CD14-positive monocyte (primary cell): ENCODE data around the gene KRTAP21-2. TPM values are rescaled to one million over a fixed set of nuclear protein-coding genes. Genes with fewer than 3 reads are reported as not detected.

Experiments used
- DNase-seq, 3 donors: peaks; one replicate each; pipeline ENCODE4 v3.0.0-alpha.2; 2011 to 2022
- H2AFZ ChIP-seq: 2 replicates; pipeline ENCODE4 v1.6.0; 2012; ENCODE audit warnings: mild to moderate bottlenecking, low read depth, low read length, inconsistent platforms; ENCODE audit not compliant: insufficient read depth, poor library complexity, severe bottlenecking
- H3K27ac ChIP-seq, 2 donors: 1 replicate in 1 of 2; 2 replicates in 1 of 2; pipeline ENCODE4 v1.5.1; 2012 to 2013; ENCODE audit warnings: low read length in 2 of 2, control low read depth in 1 of 2, inconsistent platforms in 1 of 2, low read depth in 1 of 2, mild to moderate bottlenecking in 1 of 2
- H3K27me3 ChIP-seq, 2 donors: one replicate each; pipeline versions ENCODE4 v1.6.0 to v1.6.1; 2011 to 2013; ENCODE audit warnings: low read length in 2 of 2; ENCODE audit not compliant: control insufficient read depth in 2 of 2, insufficient read depth in 2 of 2
- H3K36me3 ChIP-seq, 2 donors: replicated peaks in 1 of 2; 1 replicate in 1 of 2; 2 replicates in 1 of 2; pipeline versions ENCODE4 v1.5.1 to v1.6.1; 2012 to 2013; ENCODE audit warnings: low read length in 2 of 2, control low read depth in 1 of 2, inconsistent platforms in 1 of 2, mild to moderate bottlenecking in 1 of 2; ENCODE audit not compliant: insufficient read depth in 2 of 2, control insufficient read depth in 1 of 2
- H3K4me1 ChIP-seq, 2 donors: 1 replicate in 1 of 2; 2 replicates in 1 of 2; pipeline versions ENCODE4 v1.5.1 to v1.6.1; 2012 to 2013; ENCODE audit warnings: low read length in 2 of 2, control low read depth in 1 of 2, inconsistent platforms in 1 of 2, mild to moderate bottlenecking in 1 of 2, moderate library complexity in 1 of 2; ENCODE audit not compliant: insufficient read depth in 2 of 2, control insufficient read depth in 1 of 2
- H3K4me2 ChIP-seq: replicated peaks from 2 replicates; pipeline ENCODE3; 2012; ENCODE audit warnings: low read length, moderate library complexity, mild to moderate bottlenecking; ENCODE audit not compliant: poor library complexity, severe bottlenecking; ENCODE audit errors: extremely low read depth
- H3K4me3 ChIP-seq, 3 experiments: fragments of 200-600 bp in 1 of 3; sonication (generic) in 1 of 3; replicated peaks in 1 of 3; 1 replicate in 2 of 3; 2 replicates in 1 of 3; pipeline ENCODE4 v1.5.1; 2011 to 2013; ENCODE audit warnings: low read length in 3 of 3, mild to moderate bottlenecking in 3 of 3, control low read depth in 2 of 3, low read depth in 2 of 3, inconsistent platforms in 1 of 3, moderate library complexity in 1 of 3
- H3K79me2 ChIP-seq: 2 replicates; pipeline ENCODE4 v1.6.0; 2012; ENCODE audit warnings: mild to moderate bottlenecking, control low read depth, inconsistent platforms, low read length, moderate library complexity; ENCODE audit not compliant: insufficient read depth
- H3K9ac ChIP-seq: 2 replicates; pipeline ENCODE4 v1.6.0; 2017; ENCODE audit warnings: low read length, mild to moderate bottlenecking; ENCODE audit not compliant: insufficient read depth, poor library complexity, severe bottlenecking
- H3K9me3 ChIP-seq, 2 donors: replicated peaks in 1 of 2; 1 replicate in 1 of 2; 2 replicates in 1 of 2; pipeline versions ENCODE4 v1.5.1 to v1.6.1; 2012 to 2013; ENCODE audit warnings: low read length in 2 of 2, control low read depth in 1 of 2; ENCODE audit not compliant: control insufficient read depth in 1 of 2, insufficient read depth in 1 of 2
- H4K20me1 ChIP-seq: 2 replicates; pipeline ENCODE4 v1.6.0; 2012; ENCODE audit warnings: mild to moderate bottlenecking, low read length, control low read depth, moderate library complexity; ENCODE audit not compliant: insufficient read depth
- H3K27ac Mint-ChIP-seq, 7 donors: one replicate each; pipeline ENCODE4 v1.8.0; 2020; ENCODE audit warnings: mild to moderate bottlenecking in 7 of 7, mixed read lengths in 7 of 7, moderate library complexity in 6 of 7, inconsistent platforms in 2 of 7
- H3K27me3 Mint-ChIP-seq, 3 donors: one replicate each; pipeline ENCODE4 v1.8.0; 2021 to 2022; ENCODE audit warnings: low read depth in 3 of 3, mild to moderate bottlenecking in 3 of 3, mixed read lengths in 3 of 3, moderate library complexity in 3 of 3, inconsistent platforms in 1 of 3
- H3K36me3 Mint-ChIP-seq, 2 donors: one replicate each; pipeline ENCODE4 v1.8.0; 2020; ENCODE audit warnings: mixed read lengths in 2 of 2, inconsistent platforms in 1 of 2, mild to moderate bottlenecking in 1 of 2
- H3K4me1 Mint-ChIP-seq: one replicate; pipeline ENCODE4 v1.8.0; 2020; ENCODE audit warnings: mild to moderate bottlenecking, mixed read lengths
- H3K4me3 Mint-ChIP-seq, 2 donors: one replicate each; pipeline ENCODE4 v1.8.0; 2020; ENCODE audit warnings: mild to moderate bottlenecking in 2 of 2, mixed read lengths in 2 of 2, moderate library complexity in 1 of 2
- H3K9me3 Mint-ChIP-seq, 7 donors: one replicate each; pipeline ENCODE4 v1.8.0; 2020 to 2022; ENCODE audit warnings: mixed read lengths in 7 of 7, mild to moderate bottlenecking in 6 of 7, moderate library complexity in 6 of 7, inconsistent platforms in 2 of 7
- WGBS: methylation state at CpG from one replicate; pipeline ENCODE4 v1.1.5; 2013; ENCODE audit warnings: missing lambda C conversion rate; ENCODE audit not compliant: insufficient coverage; 5-methylcytosine and 5-hydroxymethylcytosine counted together
- intact Hi-C, 2 donors: fragments of 100-400 bp; cut with micrococcal nuclease; formaldehyde crosslinking; loops; one replicate each; pipeline versions ENCODE4 v1.15.0 to v1.15.1; 2023
- polyA plus RNA-seq, 3 donors: library from polyadenylated mRNA; depleted of rRNA in 1 of 3; unstranded in 2 of 3; stranded (reverse) in 1 of 3; fragments of 300-500 nt in 2 of 3; fragments of >200 nt in 1 of 3; fragmentation: Illumina TruSeq in 2 of 3; gene quantifications; 1 replicate in 2 of 3; 2 replicates in 1 of 3; pipeline ENCODE4 v1.2.3, GENCODE V29; 2012 to 2021
- TF ChIP-seq, protein P1 (sequence below): fragments of 200-600 bp; IDR thresholded peaks from one replicate; pipeline ENCODE4 v1.8.0; 2022; ENCODE audit warnings: antibody characterized with exemption, mild to moderate bottlenecking

Gene KRTAP21-2
- polyA plus RNA-seq, 3 donors = not detected

DNA sequence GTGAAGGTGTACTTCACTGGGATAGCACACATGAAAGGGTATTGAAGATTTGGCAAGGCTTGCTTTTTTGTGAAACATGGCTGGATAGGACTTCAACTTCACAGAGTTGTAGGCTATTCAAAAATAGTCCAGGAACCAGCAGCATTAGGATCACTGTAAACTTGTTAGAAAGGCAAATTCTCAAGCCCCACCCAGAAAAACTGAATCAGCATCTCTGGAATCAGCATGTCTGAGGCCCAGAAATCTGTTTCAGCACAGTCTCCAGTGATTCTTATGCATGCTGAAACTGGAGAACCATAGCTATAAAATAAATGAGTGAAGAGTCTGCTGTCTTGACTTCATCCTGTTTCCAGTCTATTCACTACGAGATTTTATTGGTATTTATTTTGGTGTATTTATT lies 20.3 kb downstream of the KRTAP21-2 start:
- H3K4me3 ChIP-seq = no peak overlapping the region
- H3K36me3 ChIP-seq = no peaks in the 10 kb centered on the region
- intact Hi-C loops = no loop called here
- no peaks in the 10 kb centered on the region for H3K4me1 Mint-ChIP-seq
- no peak overlapping the region for H3K9ac ChIP-seq
- DNase-seq = no peak
- no peaks in the 10 kb centered on the region for H3K79me2 ChIP-seq
- no peak overlapping the region for H2AFZ ChIP-seq
- H3K4me1 ChIP-seq = no peaks in the 10 kb centered on the region
- WGBS = no CpG with 5 or more reads among the region's 1 CpG
- no peaks in the 10 kb centered on the region for H4K20me1 ChIP-seq
- H3K9me3 Mint-ChIP-seq = peaks cover 4 to 21% (median 11%) of the 10 kb centered on the region in 7 donors
- peaks cover 0 to 20% of the 10 kb centered on the region in 2 donors for H3K9me3 ChIP-seq
- H3K27me3 ChIP-seq = no peaks in the 10 kb centered on the region
- peaks cover 0 to 2% (median 0%) of the 10 kb centered on the region in 3 donors for H3K27me3 Mint-ChIP-seq
- no peaks in the 10 kb centered on the region for H3K36me3 Mint-ChIP-seq
- H3K4me3 Mint-ChIP-seq = no peak overlapping the region
- H3K27ac Mint-ChIP-seq = no peak overlapping the region
- no peak overlapping the region for H3K4me2 ChIP-seq
- TF ChIP-seq, protein P1, sequence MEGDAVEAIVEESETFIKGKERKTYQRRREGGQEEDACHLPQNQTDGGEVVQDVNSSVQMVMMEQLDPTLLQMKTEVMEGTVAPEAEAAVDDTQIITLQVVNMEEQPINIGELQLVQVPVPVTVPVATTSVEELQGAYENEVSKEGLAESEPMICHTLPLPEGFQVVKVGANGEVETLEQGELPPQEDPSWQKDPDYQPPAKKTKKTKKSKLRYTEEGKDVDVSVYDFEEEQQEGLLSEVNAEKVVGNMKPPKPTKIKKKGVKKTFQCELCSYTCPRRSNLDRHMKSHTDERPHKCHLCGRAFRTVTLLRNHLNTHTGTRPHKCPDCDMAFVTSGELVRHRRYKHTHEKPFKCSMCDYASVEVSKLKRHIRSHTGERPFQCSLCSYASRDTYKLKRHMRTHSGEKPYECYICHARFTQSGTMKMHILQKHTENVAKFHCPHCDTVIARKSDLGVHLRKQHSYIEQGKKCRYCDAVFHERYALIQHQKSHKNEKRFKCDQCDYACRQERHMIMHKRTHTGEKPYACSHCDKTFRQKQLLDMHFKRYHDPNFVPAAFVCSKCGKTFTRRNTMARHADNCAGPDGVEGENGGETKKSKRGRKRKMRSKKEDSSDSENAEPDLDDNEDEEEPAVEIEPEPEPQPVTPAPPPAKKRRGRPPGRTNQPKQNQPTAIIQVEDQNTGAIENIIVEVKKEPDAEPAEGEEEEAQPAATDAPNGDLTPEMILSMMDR = no peak
- H3K27ac ChIP-seq = no peak overlapping the region

DNA sequence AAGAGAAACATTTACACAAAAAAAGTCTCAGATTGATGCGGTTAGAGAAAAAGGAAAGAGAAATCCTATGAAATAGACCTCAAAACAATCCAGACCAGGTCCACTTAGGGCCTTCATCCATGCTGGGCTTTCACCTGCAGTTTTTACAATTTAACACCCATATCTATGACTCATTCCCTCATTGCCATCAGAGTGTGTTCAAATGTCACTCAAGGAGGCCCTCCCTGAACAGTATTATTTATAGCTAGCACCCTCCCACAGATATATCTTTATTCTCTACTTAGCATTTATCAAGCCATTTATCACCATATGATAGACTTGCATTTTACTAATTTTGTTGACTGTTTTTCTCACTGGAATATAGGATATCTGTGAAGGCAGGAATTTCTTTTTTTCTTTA lies 27.7 kb downstream of the KRTAP21-2 start:
- no peaks in the 10 kb centered on the region for H3K4me1 ChIP-seq
- no CpG with 5 or more reads among the region's 1 CpG for WGBS
- Mint-ChIP-seq H3K4me1 (no peaks in the 10 kb centered on the region), H3K27ac (no peak overlapping the region), H3K36me3 (no peaks in the 10 kb centered on the region), H3K27me3 (peaks cover 0 to 2% (median 0%) of the 10 kb centered on the region in 3 donors), H3K4me3 (no peak overlapping the region), H3K9me3 (peaks cover 0 to 13% (median 3%) of the 10 kb centered on the region in 7 donors)
- H3K27me3 ChIP-seq = no peaks in the 10 kb centered on the region
- intact Hi-C loops = no loop called here
- H3K36me3 ChIP-seq = no peaks in the 10 kb centered on the region
- H2AFZ ChIP-seq = no peak overlapping the region
- TF ChIP-seq, protein P1 = no peak
- no peak overlapping the region for H3K4me3 ChIP-seq
- peaks cover 4 to 6% of the 10 kb centered on the region in 2 donors for H3K9me3 ChIP-seq
- no peaks in the 10 kb centered on the region for H4K20me1 ChIP-seq
- DNase-seq = no peak
- H3K79me2 ChIP-seq = no peaks in the 10 kb centered on the region
- H3K9ac ChIP-seq = no peak overlapping the region
- no peak overlapping the region for H3K27ac ChIP-seq
- no peak overlapping the region for H3K4me2 ChIP-seq
